ENCODE measurements around the gene HLF.

DNA sequence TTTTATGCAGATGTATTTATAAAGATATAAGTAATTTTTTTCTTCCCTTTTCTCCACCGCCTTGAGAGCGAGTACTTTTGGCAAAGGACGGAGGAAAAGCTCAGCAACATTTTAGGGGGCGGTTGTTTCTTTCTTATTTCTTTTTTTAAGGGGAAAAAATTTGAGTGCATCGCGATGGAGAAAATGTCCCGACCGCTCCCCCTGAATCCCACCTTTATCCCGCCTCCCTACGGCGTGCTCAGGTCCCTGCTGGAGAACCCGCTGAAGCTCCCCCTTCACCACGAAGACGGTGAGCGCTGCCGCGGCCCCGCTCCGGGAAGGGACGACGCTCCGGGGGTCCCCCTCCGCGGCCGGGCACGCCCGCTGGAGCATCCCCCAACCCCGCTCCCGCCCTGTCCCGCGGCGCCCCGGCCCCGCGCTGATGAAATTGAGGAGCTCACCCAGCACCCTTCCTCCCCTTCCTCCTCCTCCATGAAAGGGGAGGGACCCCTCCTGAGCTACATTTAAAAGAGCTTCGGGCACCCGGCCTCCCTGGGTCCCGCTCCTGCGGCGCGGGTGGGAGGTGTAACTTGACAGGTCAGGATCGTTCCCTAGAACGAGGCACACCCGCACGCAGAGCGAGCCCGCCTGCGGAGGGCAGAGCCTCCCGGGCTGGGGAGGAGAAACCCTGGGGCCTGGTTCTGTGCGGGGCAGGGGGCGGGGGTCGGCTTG, 706 bp downstream of the HLF start:
- TF ChIP-seq, protein P1, sequence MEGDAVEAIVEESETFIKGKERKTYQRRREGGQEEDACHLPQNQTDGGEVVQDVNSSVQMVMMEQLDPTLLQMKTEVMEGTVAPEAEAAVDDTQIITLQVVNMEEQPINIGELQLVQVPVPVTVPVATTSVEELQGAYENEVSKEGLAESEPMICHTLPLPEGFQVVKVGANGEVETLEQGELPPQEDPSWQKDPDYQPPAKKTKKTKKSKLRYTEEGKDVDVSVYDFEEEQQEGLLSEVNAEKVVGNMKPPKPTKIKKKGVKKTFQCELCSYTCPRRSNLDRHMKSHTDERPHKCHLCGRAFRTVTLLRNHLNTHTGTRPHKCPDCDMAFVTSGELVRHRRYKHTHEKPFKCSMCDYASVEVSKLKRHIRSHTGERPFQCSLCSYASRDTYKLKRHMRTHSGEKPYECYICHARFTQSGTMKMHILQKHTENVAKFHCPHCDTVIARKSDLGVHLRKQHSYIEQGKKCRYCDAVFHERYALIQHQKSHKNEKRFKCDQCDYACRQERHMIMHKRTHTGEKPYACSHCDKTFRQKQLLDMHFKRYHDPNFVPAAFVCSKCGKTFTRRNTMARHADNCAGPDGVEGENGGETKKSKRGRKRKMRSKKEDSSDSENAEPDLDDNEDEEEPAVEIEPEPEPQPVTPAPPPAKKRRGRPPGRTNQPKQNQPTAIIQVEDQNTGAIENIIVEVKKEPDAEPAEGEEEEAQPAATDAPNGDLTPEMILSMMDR (IDR thresholded peaks at IDR 0.05; ENCODE audit: extremely low read depth in 1 of 2, insufficient read depth in 1 of 2, low read depth in 1 of 2, low read length in 2 of 2), result no peak
- TF ChIP-seq EZH2 (IDR thresholded peaks at IDR 0.05; ENCODE audit: borderline replicate concordance, low read depth, low read length, severe bottlenecking) (peak; percentile 83), POLR2A (IDR thresholded peaks at IDR 0.05; ENCODE audit: low read depth, low read length) (no peak), MYC (IDR thresholded peaks at IDR 0.05; ENCODE audit: low read depth, low read length) (no peak), POLR2AphosphoS5 (IDR thresholded peaks at IDR 0.05; ENCODE audit: insufficient read depth, low read depth, low read length) (no peak)
- TF ChIP-seq, protein P2, sequence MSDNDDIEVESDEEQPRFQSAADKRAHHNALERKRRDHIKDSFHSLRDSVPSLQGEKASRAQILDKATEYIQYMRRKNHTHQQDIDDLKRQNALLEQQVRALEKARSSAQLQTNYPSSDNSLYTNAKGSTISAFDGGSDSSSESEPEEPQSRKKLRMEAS (IDR thresholded peaks at IDR 0.05; ENCODE audit: insufficient read depth, insufficient read length), result no peak

Data from endothelial cell of umbilical vein (primary cell).